T-cell (primary cell): ENCODE data around the gene CPNE7. TPM values are rescaled to one million over a fixed set of nuclear protein-coding genes. Genes with fewer than 3 reads are reported as not detected.
A peak's percentile ranks its signal among the peaks of the same experiment; 100 is the strongest.
"Not testable (repeated sequence)": the region's sequence is repeated elsewhere in the genome, so short reads cannot be mapped to it uniquely, and the experiment has no call there.

ENCODE experiments used
- ATAC-seq, 4 experiments: fragments of 200-7000 bp in 3 of 4; fragments of 150-1000 bp in 1 of 4; cut with Tn5 transposase; replicated peaks in 1 of 4; 1 replicate in 3 of 4; 2 replicates in 1 of 4; pipeline ENCODE4 v1.10.0; 2021; ENCODE audit warnings: moderate library complexity in 3 of 4, mild to moderate bottlenecking in 2 of 4, moderate number of reproducible peaks in 1 of 4
- CTCF ChIA-PET, 2 donors: fragments of 300-600 bp; sonication (Branson Sonifier 250); formaldehyde crosslinking; loops; one replicate each; lab custom pipeline; 2022; ENCODE audit warnings: antibody characterized with exemption in 2 of 2; lab: Charles Lee
- POLR2A ChIA-PET, 2 donors: fragments of 300-600 bp; sonication (Branson Sonifier 250); formaldehyde crosslinking; loops; one replicate each; lab custom pipeline; 2022; ENCODE audit warnings: antibody characterized with exemption in 2 of 2; lab: Charles Lee
- DNase-seq, 35 experiments: peaks; one replicate each; pipeline versions ENCODE4 v3.0.0 to v3.0.0-alpha.2; 2013 to 2023
- H3K27ac ChIP-seq: one replicate; pipeline ENCODE4 v1.5.1; 2013; ENCODE audit warnings: low read length
- H3K27me3 ChIP-seq, 2 experiments: replicated peaks in 1 of 2; 1 replicate in 1 of 2; 2 replicates in 1 of 2; pipeline versions ENCODE4 v1.6.1 to v1.7.0; 2013; ENCODE audit warnings: low read length in 1 of 2, mixed read lengths in 1 of 2; ENCODE audit not compliant: control insufficient read depth in 2 of 2, insufficient read depth in 2 of 2; ENCODE audit errors: extremely low read depth in 1 of 2
- H3K36me3 ChIP-seq, 2 donors: 1 replicate in 1 of 2; 2 replicates in 1 of 2; pipeline versions ENCODE4 v1.6.1 to v1.7.0; 2013; ENCODE audit warnings: low read length in 1 of 2; ENCODE audit not compliant: control insufficient read depth in 2 of 2, insufficient read depth in 1 of 2; ENCODE audit errors: extremely low read depth in 1 of 2
- H3K4me1 ChIP-seq, 2 experiments: 1 replicate in 1 of 2; 2 replicates in 1 of 2; pipeline versions ENCODE4 v1.6.1 to v1.7.0; 2013; ENCODE audit warnings: low read length in 2 of 2, mixed read lengths in 1 of 2; ENCODE audit not compliant: insufficient read depth in 2 of 2, control insufficient read depth in 1 of 2; ENCODE audit errors: extremely low read depth in 1 of 2
- H3K4me3 ChIP-seq, 2 donors: 1 replicate in 1 of 2; 2 replicates in 1 of 2; pipeline versions ENCODE4 v1.5.1 to v1.7.0; 2013; ENCODE audit warnings: mild to moderate bottlenecking in 2 of 2, low read length in 1 of 2, moderate library complexity in 1 of 2; ENCODE audit not compliant: control insufficient read depth in 1 of 2; ENCODE audit errors: extremely low read depth in 1 of 2
- H3K9me3 ChIP-seq: 2 replicates; pipeline ENCODE4 v1.7.0; 2013
- H3K27ac Mint-ChIP-seq, 2 donors: one replicate each; pipeline ENCODE4 v1.8.0; 2020 to 2021; ENCODE audit warnings: mild to moderate bottlenecking in 2 of 2, mixed read lengths in 2 of 2
- H3K27me3 Mint-ChIP-seq, 2 donors: one replicate each; pipeline ENCODE4 v1.8.0; 2021 to 2022; ENCODE audit warnings: mixed read lengths in 2 of 2
- H3K36me3 Mint-ChIP-seq: one replicate; pipeline ENCODE4 v1.8.0; 2021; ENCODE audit warnings: mixed read lengths
- H3K4me1 Mint-ChIP-seq, 3 donors: one replicate each; pipeline ENCODE4 v1.8.0; 2020 to 2022; ENCODE audit warnings: mixed read lengths in 3 of 3, mild to moderate bottlenecking in 1 of 3
- H3K4me3 Mint-ChIP-seq, 3 donors: one replicate each; pipeline ENCODE4 v1.8.0; 2020 to 2022; ENCODE audit warnings: mild to moderate bottlenecking in 3 of 3, mixed read lengths in 3 of 3, moderate library complexity in 3 of 3
- H3K9me3 Mint-ChIP-seq, 3 donors: one replicate each; pipeline ENCODE4 v1.8.0; 2020 to 2022; ENCODE audit warnings: mixed read lengths in 3 of 3
- WGBS: methylation state at CpG from one replicate; pipeline ENCODE4 v1.1.5; 2013; ENCODE audit warnings: missing lambda C conversion rate; ENCODE audit not compliant: insufficient coverage; 5-methylcytosine and 5-hydroxymethylcytosine counted together
- total RNA-seq, 35 experiments: library from RNA in 6 of 35; stranded (reverse) in 6 of 35; fragments of 120-200 nt in 1 of 35; gene quantifications; one replicate each; pipeline versions ENCODE4 v1.2.1 to v1.2.4 and lab custom pipeline; 2013 to 2026

The CPNE7 gene
- total RNA-seq, 5 donors from 2014 or later (not counting 1 experiment from before 2014, with no cell fraction given): 1.9 to 8.7 (median 5.1) TPM

GRCh38 chr16:89584768-89585549, 9.4 kb downstream of the CPNE7 start:
- no peaks in the 10 kb centered on the region for H3K36me3 Mint-ChIP-seq
- Histone ChIP-seq H3K27me3 (peaks cover 0 to 4% of the 10 kb centered on the region in 2 experiments), H3K4me1 (no peaks in the 10 kb centered on the region), H3K36me3 (no peaks in the 10 kb centered on the region), H3K27ac (no peak overlapping the region), H3K4me3 (no peak overlapping the region), H3K9me3 (no peaks in the 10 kb centered on the region)
- no peak overlapping the region for H3K4me3 Mint-ChIP-seq
- 63% methylated on average over 12 of the region's 25 CpGs for WGBS
- DNase-seq (no peak), ATAC-seq (peak in 1 of 4 experiments; percentile 10)
- H3K4me1 Mint-ChIP-seq: no peaks in the 10 kb centered on the region
- POLR2A ChIA-PET: no interaction called here
- H3K27me3 Mint-ChIP-seq: no peaks in the 10 kb centered on the region
- H3K27ac Mint-ChIP-seq: no peak overlapping the region
- CTCF ChIA-PET: no interaction called here
- H3K9me3 Mint-ChIP-seq: no peaks in the 10 kb centered on the region

- ATAC-seq (peak in 1 of 4 experiments; percentile 22), DNase-seq (no peak)
- Mint-ChIP-seq H3K27ac (no peak overlapping the region), H3K4me1 (no peaks in the 10 kb centered on the region), H3K27me3 (no peaks in the 10 kb centered on the region), H3K36me3 (no peaks in the 10 kb centered on the region), H3K4me3 (no peak overlapping the region), H3K9me3 (no peaks in the 10 kb centered on the region)
- Histone ChIP-seq H3K27me3 (peaks cover 0 to 4% of the 10 kb centered on the region in 2 experiments), H3K4me3 (no peak overlapping the region), H3K4me1 (no peaks in the 10 kb centered on the region), H3K27ac (no peak overlapping the region), H3K36me3 (no peaks in the 10 kb centered on the region), H3K9me3 (no peaks in the 10 kb centered on the region)
- POLR2A ChIA-PET: no interaction called here
- WGBS: no CpG with 5 or more reads among the region's 7 CpGs
- CTCF ChIA-PET: no interaction called here
Observed at GRCh38 chr16:89586218-89586617, 10.7 kb downstream of the CPNE7 start.

GRCh38 chr16:89586853-89587252, 11.3 kb downstream of the CPNE7 start:
- Histone ChIP-seq H3K9me3 (no peaks in the 10 kb centered on the region), H3K4me1 (no peaks in the 10 kb centered on the region), H3K36me3 (no peaks in the 10 kb centered on the region), H3K27me3 (peaks cover 0 to 4% of the 10 kb centered on the region in 2 experiments), H3K4me3 (no peak overlapping the region), H3K27ac (no peak overlapping the region)
- ATAC-seq (peak in 2 of 4 experiments; percentile 24 to 54), DNase-seq (peak in 3 of 35 experiments; percentile 26 to 47 (median 34))
- no peak overlapping the region for H3K4me3 Mint-ChIP-seq
- H3K27me3 Mint-ChIP-seq: no peaks in the 10 kb centered on the region
- no peaks in the 10 kb centered on the region for H3K4me1 Mint-ChIP-seq
- ChIA-PET CTCF (no interaction called here), POLR2A (no interaction called here)
- no peaks in the 10 kb centered on the region for H3K9me3 Mint-ChIP-seq
- no peak overlapping the region for H3K27ac Mint-ChIP-seq
- WGBS: 93% methylated on average over 8 of the region's 25 CpGs
- H3K36me3 Mint-ChIP-seq: no peaks in the 10 kb centered on the region

- H3K4me1 Mint-ChIP-seq, H3K4me3 ChIP-seq, H3K4me3 Mint-ChIP-seq, H3K27ac ChIP-seq, H3K9me3 ChIP-seq, H3K36me3 ChIP-seq, H3K9me3 Mint-ChIP-seq, H3K27me3 ChIP-seq, H3K27ac Mint-ChIP-seq, DNase-seq, H3K36me3 Mint-ChIP-seq, ATAC-seq, POLR2A ChIA-PET, H3K4me1 ChIP-seq, CTCF ChIA-PET, H3K27me3 Mint-ChIP-seq: not testable (repeated sequence)
- 97% methylated on average over 13 of the region's 36 CpGs for WGBS
Observed at GRCh38 chr16:89587676-89588075, 12.1 kb downstream of the CPNE7 start.

- H3K27me3 ChIP-seq: peaks cover 0 to 4% of the 10 kb centered on the region in 2 experiments
- no peaks in the 10 kb centered on the region for H3K36me3 ChIP-seq
Observed at GRCh38 chr16:89588413-89589109, 13.0 kb downstream of the CPNE7 start.

GRCh38 chr16:89589241-89589926, 13.8 kb downstream of the CPNE7 start:
- 87% methylated on average over 16 of the region's 21 CpGs for WGBS
- ChIA-PET POLR2A (no interaction called here), CTCF (no interaction called here)
- Histone ChIP-seq H3K9me3 (no peaks in the 10 kb centered on the region), H3K36me3 (no peaks in the 10 kb centered on the region), H3K27me3 (peaks cover 0 to 4% of the 10 kb centered on the region in 2 experiments), H3K4me3 (no peak overlapping the region), H3K27ac (no peak overlapping the region), H3K4me1 (peaks cover 8 to 22% of the 10 kb centered on the region in 2 experiments)
- ATAC-seq: no peak
- Mint-ChIP-seq H3K4me1 (peaks cover 13 to 14% (median 14%) of the 10 kb centered on the region in 3 donors), H3K27ac (no peak overlapping the region), H3K9me3 (no peaks in the 10 kb centered on the region), H3K27me3 (no peaks in the 10 kb centered on the region), H3K4me3 (no peak overlapping the region), H3K36me3 (no peaks in the 10 kb centered on the region)
- DNase-seq: no peak

More at GRCh38 chr16:89588413-89589109, 13.0 kb downstream of the CPNE7 start:
- Histone ChIP-seq H3K9me3 (no peaks in the 10 kb centered on the region), H3K4me1 (peaks cover 1 to 13% of the 10 kb centered on the region in 2 experiments), H3K4me3 (no peak overlapping the region), H3K27ac (no peak overlapping the region)
- Mint-ChIP-seq H3K27ac (no peak overlapping the region), H3K4me1 (peaks cover 5 to 6% (median 6%) of the 10 kb centered on the region in 3 donors), H3K9me3 (no peaks in the 10 kb centered on the region), H3K27me3 (no peaks in the 10 kb centered on the region), H3K36me3 (no peaks in the 10 kb centered on the region), H3K4me3 (no peak overlapping the region)
- no peak for DNase-seq
- 95% methylated on average over 15 of the region's 26 CpGs for WGBS
- CTCF ChIA-PET: no interaction called here
- POLR2A ChIA-PET: no interaction called here
- ATAC-seq: no peak
